T-helper 2 cell (primary cell): ENCODE measurements around the gene RFX4.
"Not testable (repeated sequence)": the region's sequence is repeated elsewhere in the genome, so short reads cannot be mapped to it uniquely, and the experiment has no call there.

Experiments
- DNase-seq, 5 experiments: peaks; one replicate each; pipeline versions ENCODE4 v3.0.0 to v3.0.0-alpha.2; 2012 to 2022

RFX4 gene

GRCh38 chr12:106692896-106693820 is 110.4 kb downstream of the RFX4 start:
- no peak for DNase-seq

GRCh38 chr12:106696071-106696470 is 113.3 kb downstream of the RFX4 start:
- DNase-seq, result no peak

- DNase-seq, result no peak
Measured at GRCh38 chr12:106696681-106697417, 114.0 kb downstream of the RFX4 start.

GRCh38 chr12:106704081-106704480 is 121.3 kb downstream of the RFX4 start:
- DNase-seq, result no peak

GRCh38 chr12:106705971-106706370 is 123.2 kb downstream of the RFX4 start:
- no peak for DNase-seq

- DNase-seq, result no peak
Measured at GRCh38 chr12:106709068-106709511, 126.3 kb downstream of the RFX4 start.

- DNase-seq, result no peak
Measured at GRCh38 chr12:106710143-106710893, 127.5 kb downstream of the RFX4 start.

- DNase-seq, result no peak
Measured at GRCh38 chr12:106711316-106711715, 128.5 kb downstream of the RFX4 start.

GRCh38 chr12:106712768-106713167 is 130.0 kb downstream of the RFX4 start:
- no peak for DNase-seq

GRCh38 chr12:106714926-106715325 is 132.1 kb downstream of the RFX4 start:
- DNase-seq, result no peak

- no peak for DNase-seq
Measured at GRCh38 chr12:106715582-106715981, 132.8 kb downstream of the RFX4 start.

GRCh38 chr12:106717673-106718072 is 134.9 kb downstream of the RFX4 start:
- DNase-seq, result no peak

- DNase-seq, result no peak
Measured at GRCh38 chr12:106719879-106720278, 137.1 kb downstream of the RFX4 start.

GRCh38 chr12:106720696-106721095 is 137.9 kb downstream of the RFX4 start:
- no peak for DNase-seq

- no peak for DNase-seq
Measured at GRCh38 chr12:106721915-106722314, 139.1 kb downstream of the RFX4 start.

- no peak for DNase-seq
Measured at GRCh38 chr12:106722837-106723236, 140.0 kb downstream of the RFX4 start.

GRCh38 chr12:106723416-106723815 is 140.6 kb downstream of the RFX4 start:
- no peak for DNase-seq

GRCh38 chr12:106724116-106724515 is 141.3 kb downstream of the RFX4 start:
- DNase-seq, result no peak

GRCh38 chr12:106724934-106725333 is 142.1 kb downstream of the RFX4 start:
- DNase-seq, result no peak

GRCh38 chr12:106726603-106727202 is 143.9 kb downstream of the RFX4 start:
- DNase-seq, result not testable (repeated sequence)

GRCh38 chr12:106729611-106730010 is 146.8 kb downstream of the RFX4 start:
- no peak for DNase-seq

- no peak for DNase-seq
Measured at GRCh38 chr12:106732890-106733289, 150.1 kb downstream of the RFX4 start.

GRCh38 chr12:106733660-106734059 is 150.9 kb downstream of the RFX4 start:
- no peak for DNase-seq
